Suprapubic skin (tissue), 3 donors: ENCODE measurements around the gene CBFA2T3.

Experiments
- EP300 ChIP-seq: sonication (generic); formaldehyde crosslinking; IDR thresholded peaks from one replicate; pipeline ENCODE4 v1.6.1; 2017; ENCODE audit warnings: antibody characterized with exemption
- POLR2A ChIP-seq, 2 donors: fragments of 450-650 bp; IDR thresholded peaks; one replicate each; pipeline ENCODE4 v1.6.1; 2017; ENCODE audit warnings: antibody characterized with exemption in 2 of 2, mild to moderate bottlenecking in 2 of 2, moderate library complexity in 2 of 2
- TF ChIP-seq, protein P1 (sequence below), 2 donors: fragments of 200-600 bp in 1 of 2; fragments of 450-650 bp in 1 of 2; sonication (generic) in 1 of 2; IDR thresholded peaks; one replicate each; pipeline ENCODE4 v1.5.1; 2016 to 2019; ENCODE audit warnings: antibody characterized with exemption in 2 of 2, mild to moderate bottlenecking in 1 of 2, moderate library complexity in 1 of 2

DNA sequence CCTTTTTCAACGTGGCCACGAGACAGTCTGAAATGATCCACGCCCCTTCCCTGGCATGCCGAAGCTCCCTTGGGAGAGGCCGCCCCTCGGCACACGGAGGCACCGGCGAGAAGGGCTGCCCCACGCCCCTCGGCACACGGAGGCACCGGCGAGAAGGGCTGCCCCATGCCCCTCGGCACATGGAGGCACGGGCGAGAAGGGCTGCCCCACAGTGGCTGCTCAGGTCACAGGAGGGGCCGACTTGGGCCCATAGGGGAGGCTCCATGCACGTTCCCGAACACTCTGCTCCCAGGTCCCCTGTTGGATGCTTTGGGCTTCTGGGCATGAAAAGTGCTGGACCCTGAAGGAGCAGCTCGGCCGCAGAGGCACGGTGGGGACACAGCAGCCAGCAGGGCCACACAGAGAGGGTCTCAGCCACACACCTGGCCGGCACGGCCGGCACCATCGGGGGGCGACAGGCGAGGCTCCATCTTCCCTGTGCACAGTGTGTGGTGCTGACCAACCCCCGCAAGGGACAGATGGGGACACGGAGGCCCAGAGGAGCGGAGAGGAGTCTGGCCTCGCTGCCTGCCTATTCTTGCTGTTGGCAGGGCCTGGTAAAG is 42.8 kb downstream of the CBFA2T3 start:
- TF ChIP-seq, protein P1, sequence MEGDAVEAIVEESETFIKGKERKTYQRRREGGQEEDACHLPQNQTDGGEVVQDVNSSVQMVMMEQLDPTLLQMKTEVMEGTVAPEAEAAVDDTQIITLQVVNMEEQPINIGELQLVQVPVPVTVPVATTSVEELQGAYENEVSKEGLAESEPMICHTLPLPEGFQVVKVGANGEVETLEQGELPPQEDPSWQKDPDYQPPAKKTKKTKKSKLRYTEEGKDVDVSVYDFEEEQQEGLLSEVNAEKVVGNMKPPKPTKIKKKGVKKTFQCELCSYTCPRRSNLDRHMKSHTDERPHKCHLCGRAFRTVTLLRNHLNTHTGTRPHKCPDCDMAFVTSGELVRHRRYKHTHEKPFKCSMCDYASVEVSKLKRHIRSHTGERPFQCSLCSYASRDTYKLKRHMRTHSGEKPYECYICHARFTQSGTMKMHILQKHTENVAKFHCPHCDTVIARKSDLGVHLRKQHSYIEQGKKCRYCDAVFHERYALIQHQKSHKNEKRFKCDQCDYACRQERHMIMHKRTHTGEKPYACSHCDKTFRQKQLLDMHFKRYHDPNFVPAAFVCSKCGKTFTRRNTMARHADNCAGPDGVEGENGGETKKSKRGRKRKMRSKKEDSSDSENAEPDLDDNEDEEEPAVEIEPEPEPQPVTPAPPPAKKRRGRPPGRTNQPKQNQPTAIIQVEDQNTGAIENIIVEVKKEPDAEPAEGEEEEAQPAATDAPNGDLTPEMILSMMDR (IDR thresholded peaks at IDR 0.05), result no peak
- TF ChIP-seq EP300 (no peak), POLR2A (IDR thresholded peaks at IDR 0.05) (no peak)
